Thyroid gland (tissue), 4 donors: ENCODE data around the gene ASB9. TPM values are rescaled to one million over a fixed set of nuclear protein-coding genes. Genes with fewer than 3 reads are reported as not detected.

Experiments used
- DNase-seq, 2 donors: peaks; one replicate each; pipeline ENCODE4 v3.0.0-alpha.2; 2019
- H3K27ac ChIP-seq, 3 donors: fragments of 200-600 bp; sonication (generic); 1 replicate in 2 of 3; 2 replicates in 1 of 3; pipeline ENCODE4 v1.5.1; 2016 to 2019; ENCODE audit warnings: mild to moderate bottlenecking in 1 of 3, moderate library complexity in 1 of 3
- H3K27me3 ChIP-seq: fragments of 200-600 bp; sonication (generic); one replicate; pipeline ENCODE4 v1.5.1; 2019
- H3K36me3 ChIP-seq, 2 donors: fragments of 200-600 bp; sonication (generic); one replicate each; pipeline ENCODE4 v1.5.1; 2016 to 2019
- H3K4me1 ChIP-seq, 2 donors: fragments of 200-600 bp; sonication (generic); one replicate each; pipeline ENCODE4 v1.5.1; 2017 to 2019
- H3K4me3 ChIP-seq, 3 donors: fragments of 200-600 bp; sonication (generic); replicated peaks in 1 of 3; 1 replicate in 2 of 3; 2 replicates in 1 of 3; pipeline ENCODE4 v1.5.1; 2016; ENCODE audit warnings: mild to moderate bottlenecking in 1 of 3
- H3K9me3 ChIP-seq: fragments of 200-600 bp; sonication (generic); one replicate; pipeline ENCODE4 v1.5.1; 2017
- POLR2A ChIP-seq, 2 donors: fragments of 450-650 bp; IDR thresholded peaks; one replicate each; pipeline ENCODE4 v1.6.1; 2017; ENCODE audit warnings: antibody characterized with exemption in 2 of 2, mild to moderate bottlenecking in 2 of 2, moderate library complexity in 1 of 2
- WGBS, 2 donors: methylation state at CpG; one replicate each; pipeline ENCODE4 v1.1.5; 2017; 5-methylcytosine and 5-hydroxymethylcytosine counted together
- intact Hi-C: fragments of 100-400 bp; cut with DNase I; formaldehyde crosslinking; loops from one replicate; pipeline ENCODE4 v1.15.1; 2023
- total RNA-seq, 4 donors: library from RNA; depleted of rRNA; stranded (reverse); fragments of >200 nt; gene quantifications; one replicate each; pipeline ENCODE4 v1.2.3, GENCODE V29; 2016
- TF ChIP-seq, protein P1 (sequence below), 6 experiments: fragments of 200-600 bp in 3 of 6; fragments of 450-650 bp in 3 of 6; sonication (generic) in 3 of 6; IDR thresholded peaks; one replicate each; pipeline ENCODE4 v1.5.1; 2016 to 2019; ENCODE audit warnings: antibody characterized with exemption in 6 of 6, mild to moderate bottlenecking in 2 of 6, inconsistent platforms in 1 of 6, moderate library complexity in 1 of 6

ASB9 gene, protein sequence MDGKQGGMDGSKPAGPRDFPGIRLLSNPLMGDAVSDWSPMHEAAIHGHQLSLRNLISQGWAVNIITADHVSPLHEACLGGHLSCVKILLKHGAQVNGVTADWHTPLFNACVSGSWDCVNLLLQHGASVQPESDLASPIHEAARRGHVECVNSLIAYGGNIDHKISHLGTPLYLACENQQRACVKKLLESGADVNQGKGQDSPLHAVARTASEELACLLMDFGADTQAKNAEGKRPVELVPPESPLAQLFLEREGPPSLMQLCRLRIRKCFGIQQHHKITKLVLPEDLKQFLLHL
- total RNA-seq, result 1 to 10 TPM; 1.4 to 3.0 (median 2.2) TPM

DNA sequence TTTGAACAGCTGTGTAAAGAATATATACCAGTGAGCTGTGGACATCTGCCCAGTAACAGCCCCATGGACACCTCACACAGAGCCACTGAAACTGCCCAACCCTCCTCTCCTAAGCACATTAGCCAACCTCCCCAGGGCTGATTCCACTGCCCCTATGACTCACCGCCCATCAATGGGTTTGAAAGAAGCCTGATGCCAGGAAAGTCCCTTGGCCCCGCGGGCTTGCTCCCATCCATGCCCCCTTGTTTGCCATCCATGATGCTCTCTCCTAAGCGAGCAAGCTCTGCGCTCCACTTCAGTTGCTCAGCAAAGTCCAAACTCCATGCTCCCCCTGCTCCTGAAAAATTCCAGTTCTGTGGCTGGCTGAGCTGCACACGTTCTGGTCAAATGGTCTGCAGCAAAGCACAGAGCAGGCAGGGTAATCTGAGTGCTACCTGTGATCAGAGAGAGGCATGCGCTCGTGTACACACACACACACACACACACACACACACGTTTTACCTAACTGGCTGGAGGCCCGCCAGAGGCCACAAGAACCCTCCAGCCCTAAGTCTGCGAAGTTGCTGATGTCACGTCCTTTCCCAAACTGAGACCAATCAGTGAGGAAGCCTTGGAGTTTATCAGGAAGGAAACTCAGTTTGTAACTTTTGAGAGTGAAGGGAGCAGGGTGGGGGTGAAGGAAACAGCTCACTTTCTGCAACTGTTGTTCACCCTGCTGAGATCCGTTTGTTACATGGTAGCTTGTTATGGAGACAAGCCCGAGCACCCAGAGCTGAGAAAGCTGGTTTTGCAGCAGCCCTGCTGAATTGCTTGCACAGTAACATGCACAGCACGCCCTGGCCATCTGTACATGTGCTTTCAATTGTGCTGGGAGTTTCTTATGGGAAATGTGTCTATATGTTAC, at the start of gene ASB9:
Gene ASB9 (minus strand): TSS at position 466 of the 904 bp plus-strand sequence. CDS start 209 bp downstream, at position 257.
- H3K27me3 ChIP-seq, result no peaks in the 10 kb centered on the region
- H3K4me1 ChIP-seq, result no peaks in the 10 kb centered on the region
- DNase-seq, result peak; percentile 85 to 86
- H3K9me3 ChIP-seq, result no peaks in the 10 kb centered on the region
- intact Hi-C loops, result no loop called here
- H3K36me3 ChIP-seq, result no peaks in the 10 kb centered on the region
- peak in 1 of 2 donors; percentile 26 for TF ChIP-seq POLR2A (IDR thresholded peaks at IDR 0.05)
- TF ChIP-seq, protein P1, sequence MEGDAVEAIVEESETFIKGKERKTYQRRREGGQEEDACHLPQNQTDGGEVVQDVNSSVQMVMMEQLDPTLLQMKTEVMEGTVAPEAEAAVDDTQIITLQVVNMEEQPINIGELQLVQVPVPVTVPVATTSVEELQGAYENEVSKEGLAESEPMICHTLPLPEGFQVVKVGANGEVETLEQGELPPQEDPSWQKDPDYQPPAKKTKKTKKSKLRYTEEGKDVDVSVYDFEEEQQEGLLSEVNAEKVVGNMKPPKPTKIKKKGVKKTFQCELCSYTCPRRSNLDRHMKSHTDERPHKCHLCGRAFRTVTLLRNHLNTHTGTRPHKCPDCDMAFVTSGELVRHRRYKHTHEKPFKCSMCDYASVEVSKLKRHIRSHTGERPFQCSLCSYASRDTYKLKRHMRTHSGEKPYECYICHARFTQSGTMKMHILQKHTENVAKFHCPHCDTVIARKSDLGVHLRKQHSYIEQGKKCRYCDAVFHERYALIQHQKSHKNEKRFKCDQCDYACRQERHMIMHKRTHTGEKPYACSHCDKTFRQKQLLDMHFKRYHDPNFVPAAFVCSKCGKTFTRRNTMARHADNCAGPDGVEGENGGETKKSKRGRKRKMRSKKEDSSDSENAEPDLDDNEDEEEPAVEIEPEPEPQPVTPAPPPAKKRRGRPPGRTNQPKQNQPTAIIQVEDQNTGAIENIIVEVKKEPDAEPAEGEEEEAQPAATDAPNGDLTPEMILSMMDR (IDR thresholded peaks at IDR 0.05), result no peak
- H3K4me3 ChIP-seq, result no peak within 1 kb of the TSS
- 4 to 9% methylated on average over 3 to 9 of the region's 15 CpGs for WGBS, 2 donors
- H3K27ac ChIP-seq, result peak within 1 kb of the TSS; percentile 56 to 76 (median 64)

DNA sequence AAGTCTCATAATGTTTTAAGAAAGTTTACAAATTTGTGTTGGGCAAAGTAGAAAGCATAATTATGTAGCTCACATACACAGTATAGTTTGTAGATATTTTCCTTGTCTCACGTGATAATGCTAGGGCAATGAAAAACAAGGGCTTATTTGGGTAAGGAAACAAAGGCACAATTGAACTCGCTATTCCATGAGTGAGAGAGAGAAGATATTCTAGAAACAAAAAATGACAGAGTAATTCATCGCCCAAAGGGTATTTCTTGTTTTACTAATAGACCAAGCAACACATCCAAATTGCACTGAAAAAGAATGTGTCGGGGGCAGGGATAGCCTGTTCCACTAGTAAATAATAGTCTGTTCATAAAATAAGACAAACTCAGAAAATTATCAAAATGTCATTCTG, 49.2 kb upstream of the ASB9 start:
- Histone ChIP-seq H3K27ac (no peak overlapping the region), H3K9me3 (no peaks in the 10 kb centered on the region), H3K4me1 (no peaks in the 10 kb centered on the region), H3K27me3 (no peaks in the 10 kb centered on the region), H3K36me3 (no peaks in the 10 kb centered on the region), H3K4me3 (no peak overlapping the region)
- TF ChIP-seq, protein P1 (IDR thresholded peaks at IDR 0.05), result no peak
- TF ChIP-seq POLR2A (IDR thresholded peaks at IDR 0.05), result no peak
- DNase-seq, result no peak
- intact Hi-C loops, result no loop called here
- 98% methylated on average over 4 of the region's 4 CpGs for WGBS, 2 donors

DNA sequence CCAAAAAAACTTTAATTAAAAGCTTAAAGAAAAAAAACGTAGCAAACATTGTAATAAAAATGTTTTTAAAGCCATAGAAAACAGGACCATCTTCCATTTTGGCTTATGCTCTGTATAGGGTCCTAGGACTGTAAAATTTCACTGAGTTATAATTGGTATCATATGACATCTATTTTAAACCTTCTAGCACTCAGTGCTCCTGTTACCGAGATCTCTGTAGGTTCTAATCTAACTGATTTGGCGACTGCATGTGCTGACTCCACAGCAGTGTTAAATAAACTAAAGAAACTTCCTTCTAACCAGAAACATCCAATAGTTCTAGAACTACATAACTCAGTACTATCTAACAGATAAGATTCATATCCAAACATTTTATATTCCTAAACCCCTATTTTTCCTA, 45.6 kb upstream of the ASB9 start, which contains the start of gene ASB11:
Gene ASB11 (minus strand): TSS at position 132 of the 400 bp plus-strand sequence. CDS start 35 bp downstream, at position 97.
- intact Hi-C loops, result no loop called here
- H3K36me3 ChIP-seq, result no peaks in the 10 kb centered on the region
- H3K27me3 ChIP-seq, result no peaks in the 10 kb centered on the region
- H3K9me3 ChIP-seq, result no peaks in the 10 kb centered on the region
- no peak for DNase-seq
- WGBS, 2 donors, result 66 to 69% methylated on average over 3 of the region's 3 CpGs
- TF ChIP-seq POLR2A (IDR thresholded peaks at IDR 0.05), result no peak
- TF ChIP-seq, protein P1 (IDR thresholded peaks at IDR 0.05), result no peak
- no peak within 1 kb of the TSS for H3K27ac ChIP-seq
- peaks cover 0 to 2% of the 10 kb centered on the region in 2 donors for H3K4me1 ChIP-seq
- no peak within 1 kb of the TSS for H3K4me3 ChIP-seq

DNA sequence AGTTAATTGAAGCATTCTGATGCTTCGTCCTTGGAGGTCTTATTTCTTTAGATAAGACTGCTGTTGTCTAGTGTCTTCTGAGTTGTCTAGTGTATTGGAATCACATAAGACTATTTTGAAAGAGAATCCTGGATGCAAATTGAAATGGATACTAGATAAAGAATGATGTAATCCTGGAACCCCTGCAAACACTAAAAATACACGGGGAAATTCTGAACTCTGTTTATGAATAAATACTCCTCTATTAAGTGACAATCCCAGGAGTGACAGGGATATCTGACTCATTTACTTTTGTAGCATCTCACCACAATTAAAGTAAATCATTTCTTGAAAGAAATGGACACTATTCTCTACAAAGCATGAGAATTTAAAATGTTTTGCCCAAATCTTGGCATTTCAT, 44.6 kb upstream of the ASB9 start:
- no peak for DNase-seq
- Histone ChIP-seq H3K9me3 (no peaks in the 10 kb centered on the region), H3K4me1 (peaks cover 0 to 5% of the 10 kb centered on the region in 2 donors), H3K36me3 (no peaks in the 10 kb centered on the region), H3K4me3 (no peak overlapping the region), H3K27me3 (no peaks in the 10 kb centered on the region), H3K27ac (no peak overlapping the region)
- intact Hi-C loops, result no loop called here
- 54 to 63% methylated on average over 2 of the region's 2 CpGs for WGBS, 2 donors
- TF ChIP-seq, protein P1 (IDR thresholded peaks at IDR 0.05), result no peak
- TF ChIP-seq POLR2A (IDR thresholded peaks at IDR 0.05), result no peak
